ENCODE data around the gene CAMK2B. TPM values are rescaled to one million over a fixed set of nuclear protein-coding genes. Genes with fewer than 3 reads are reported as not detected.
"Not testable (repeated sequence)": the region's sequence is repeated elsewhere in the genome, so short reads cannot be mapped to it uniquely, and the experiment has no call there.

CAMK2B gene
- total RNA-seq, 1 donor from 2014 or later, result not detected

DNA sequence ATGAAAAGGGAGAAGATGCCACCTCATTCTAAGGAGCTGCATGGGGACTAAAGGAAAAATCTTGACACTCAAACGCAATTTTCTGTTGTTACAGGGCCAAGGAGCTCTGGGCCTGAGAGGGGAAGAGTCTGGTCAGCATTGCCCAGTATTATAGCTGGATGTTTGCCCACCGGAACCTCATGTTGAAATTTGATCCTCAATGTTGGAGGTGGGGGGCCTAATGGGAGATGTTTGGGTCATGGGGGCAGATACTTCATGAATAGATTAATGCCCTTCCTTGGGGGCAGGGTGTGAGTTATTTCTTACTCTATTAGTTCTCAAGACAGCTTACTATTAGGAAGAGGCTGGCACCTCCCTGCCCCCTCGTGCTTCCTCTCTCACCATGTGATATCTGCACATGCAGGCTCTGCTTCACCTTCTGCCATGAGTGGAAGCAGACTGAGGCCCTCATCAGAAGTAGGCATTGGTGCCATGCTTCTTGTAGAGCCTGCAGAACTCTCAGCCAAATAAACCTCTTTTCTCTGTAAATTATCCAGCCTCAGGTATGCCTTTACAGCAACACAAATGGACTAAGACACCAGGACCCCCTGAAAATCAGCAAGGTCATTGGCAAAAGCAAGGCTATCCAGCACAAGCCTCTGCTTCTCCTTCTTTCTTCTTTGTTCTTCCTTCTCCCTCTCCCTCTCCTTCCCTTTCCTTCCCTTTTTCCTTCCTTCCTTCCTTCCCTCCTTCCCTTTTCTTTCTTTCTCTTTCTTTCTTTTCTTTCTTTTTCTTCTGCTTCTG, 151.3 kb downstream of the CAMK2B start:
- DNase-seq (ENCODE audit: low read depth), result no peak
- TF ChIP-seq, protein P1, sequence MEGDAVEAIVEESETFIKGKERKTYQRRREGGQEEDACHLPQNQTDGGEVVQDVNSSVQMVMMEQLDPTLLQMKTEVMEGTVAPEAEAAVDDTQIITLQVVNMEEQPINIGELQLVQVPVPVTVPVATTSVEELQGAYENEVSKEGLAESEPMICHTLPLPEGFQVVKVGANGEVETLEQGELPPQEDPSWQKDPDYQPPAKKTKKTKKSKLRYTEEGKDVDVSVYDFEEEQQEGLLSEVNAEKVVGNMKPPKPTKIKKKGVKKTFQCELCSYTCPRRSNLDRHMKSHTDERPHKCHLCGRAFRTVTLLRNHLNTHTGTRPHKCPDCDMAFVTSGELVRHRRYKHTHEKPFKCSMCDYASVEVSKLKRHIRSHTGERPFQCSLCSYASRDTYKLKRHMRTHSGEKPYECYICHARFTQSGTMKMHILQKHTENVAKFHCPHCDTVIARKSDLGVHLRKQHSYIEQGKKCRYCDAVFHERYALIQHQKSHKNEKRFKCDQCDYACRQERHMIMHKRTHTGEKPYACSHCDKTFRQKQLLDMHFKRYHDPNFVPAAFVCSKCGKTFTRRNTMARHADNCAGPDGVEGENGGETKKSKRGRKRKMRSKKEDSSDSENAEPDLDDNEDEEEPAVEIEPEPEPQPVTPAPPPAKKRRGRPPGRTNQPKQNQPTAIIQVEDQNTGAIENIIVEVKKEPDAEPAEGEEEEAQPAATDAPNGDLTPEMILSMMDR (conservative IDR thresholded peaks at IDR 0.05; ENCODE audit: low read depth, low read length), result no peak
- H3K4me3 ChIP-seq (ENCODE audit: low read depth, low read length), result no peak overlapping the region

DNA sequence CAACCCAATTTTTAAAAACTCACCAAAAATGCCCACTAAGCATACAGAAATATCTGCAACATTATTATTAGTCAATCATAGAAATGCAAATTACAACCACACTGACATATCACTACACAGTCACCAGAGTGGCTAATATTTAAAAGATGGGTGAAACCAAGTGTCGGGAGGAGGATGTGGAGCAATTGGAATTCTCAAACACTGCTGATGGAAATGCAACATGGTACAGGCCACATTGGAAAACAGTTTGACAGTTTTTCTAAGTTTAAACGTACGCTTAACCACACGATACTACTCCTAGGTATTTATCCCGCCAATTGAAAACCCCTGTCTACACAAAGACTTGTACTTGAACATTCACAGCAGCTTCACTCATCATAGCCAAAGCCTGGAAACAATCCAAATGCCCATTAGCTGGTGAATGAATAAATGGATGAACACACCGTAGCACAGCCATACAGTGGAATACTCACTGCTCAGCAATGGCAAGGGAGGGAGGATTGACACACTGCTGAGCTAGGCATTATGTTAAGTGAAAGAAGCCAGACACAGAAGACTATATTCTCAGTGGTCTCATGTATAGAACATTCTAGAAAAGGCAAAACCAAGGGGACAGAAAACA, 152.5 kb downstream of the CAMK2B start:
- no peak overlapping the region for H3K4me3 ChIP-seq (ENCODE audit: low read depth, low read length)
- DNase-seq (ENCODE audit: low read depth), result peak; percentile 94
- TF ChIP-seq, protein P1 (conservative IDR thresholded peaks at IDR 0.05; ENCODE audit: low read depth, low read length), result no peak

DNA sequence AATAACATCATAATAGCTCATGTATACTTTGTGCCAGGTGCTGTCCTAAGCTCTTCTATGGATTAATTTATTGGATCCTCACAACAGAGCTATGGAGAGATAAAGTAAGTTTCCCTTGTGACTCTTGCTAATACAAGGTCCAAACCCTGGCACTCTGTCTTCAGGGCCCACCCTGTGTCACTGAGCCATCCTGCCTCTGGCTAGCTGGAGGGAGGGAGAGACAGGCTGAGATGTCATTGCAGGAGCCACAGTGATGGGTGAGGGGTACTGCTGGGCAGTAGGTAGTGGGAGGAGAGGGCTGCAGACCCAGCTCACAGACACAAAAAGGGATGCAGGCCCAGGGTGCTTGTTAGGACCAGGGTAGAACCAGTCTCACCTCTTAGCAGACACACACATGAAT, 153.0 kb downstream of the CAMK2B start:
- H3K4me3 ChIP-seq (ENCODE audit: low read depth, low read length), result no peak overlapping the region
- DNase-seq (ENCODE audit: low read depth), result no peak
- TF ChIP-seq, protein P1 (conservative IDR thresholded peaks at IDR 0.05; ENCODE audit: low read depth, low read length), result no peak

DNA sequence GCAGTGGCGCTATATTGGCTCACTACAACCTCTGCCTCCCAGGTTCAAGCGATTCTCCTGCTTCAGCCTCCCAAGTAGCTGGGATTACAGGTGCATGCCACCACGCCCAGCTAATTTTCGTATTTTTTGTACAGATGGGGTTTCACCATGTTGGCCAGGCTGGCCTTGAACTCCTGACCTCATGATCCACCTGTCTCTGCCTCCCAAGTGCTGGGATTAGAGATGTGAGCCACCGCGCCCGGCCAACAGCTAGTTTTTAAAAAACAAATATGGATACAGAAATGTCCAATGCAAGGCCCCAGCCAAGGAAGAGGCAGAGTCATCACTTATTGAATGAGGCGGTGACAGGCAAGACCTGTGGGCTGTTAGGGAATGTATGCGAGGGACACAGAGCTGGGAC, 153.5 kb downstream of the CAMK2B start:
- not testable (repeated sequence) for H3K4me3 ChIP-seq (ENCODE audit: low read depth, low read length); DNase-seq (ENCODE audit: low read depth)

DNA sequence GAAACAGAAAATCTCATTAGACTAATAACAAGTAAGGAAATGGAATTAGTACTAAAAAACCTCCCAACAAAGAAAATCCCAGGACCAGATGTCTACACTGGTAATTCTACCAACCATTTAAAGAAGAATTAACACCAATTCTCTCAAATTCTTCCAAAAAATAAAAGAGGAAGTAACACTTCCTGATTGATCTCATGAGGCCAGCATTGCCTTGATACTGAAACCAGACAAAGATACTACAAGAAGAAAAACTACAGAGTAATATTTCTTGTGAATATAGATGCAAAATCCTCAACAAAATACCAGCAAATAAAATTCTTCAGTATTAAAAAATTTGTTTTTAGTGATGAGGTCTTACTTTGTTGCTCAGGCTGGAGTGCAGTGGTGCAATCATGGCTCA, 157.5 kb downstream of the CAMK2B start:
- TF ChIP-seq, protein P1 (conservative IDR thresholded peaks at IDR 0.05; ENCODE audit: low read depth, low read length), result no peak
- no peak overlapping the region for H3K4me3 ChIP-seq (ENCODE audit: low read depth, low read length)
- no peak for DNase-seq (ENCODE audit: low read depth)

Other genes with a start within 250 kb of the CAMK2B start
- gene POLM, start 243.1 kb downstream of the CAMK2B start, total RNA-seq, result 8.0 and 19.1 TPM in 2 replicates
- gene AEBP1, start 221.2 kb downstream of the CAMK2B start, total RNA-seq, result 37.3 and 78.4 TPM in 2 replicates
- 92.7 and 160 TPM in 2 replicates for gene POLD2, start 202.0 kb downstream of the CAMK2B start, total RNA-seq
- gene MYL7, start 184.3 kb downstream of the CAMK2B start, total RNA-seq, result not detected in 2 replicates
- gene GCK, start 136.2 kb downstream of the CAMK2B start, total RNA-seq, result 1.0 and 2.2 TPM in 2 replicates
- gene YKT6, start 124.6 kb downstream of the CAMK2B start, total RNA-seq, result 79.3 and 111 TPM in 2 replicates
- 43.5 and 51.1 TPM in 2 replicates for gene NUDCD3, start 165.1 kb upstream of the CAMK2B start, total RNA-seq
- gene NPC1L1, start 215.7 kb upstream of the CAMK2B start, total RNA-seq, result 0.23 and 0.94 TPM in 2 replicates
- gene DDX56, start 248.3 kb upstream of the CAMK2B start, total RNA-seq, result 53.2 and 106 TPM in 2 replicates

All from epithelial cell of proximal tubule (primary cell).